ENCODE data around the gene VTI1A.

VTI1A gene

DNA sequence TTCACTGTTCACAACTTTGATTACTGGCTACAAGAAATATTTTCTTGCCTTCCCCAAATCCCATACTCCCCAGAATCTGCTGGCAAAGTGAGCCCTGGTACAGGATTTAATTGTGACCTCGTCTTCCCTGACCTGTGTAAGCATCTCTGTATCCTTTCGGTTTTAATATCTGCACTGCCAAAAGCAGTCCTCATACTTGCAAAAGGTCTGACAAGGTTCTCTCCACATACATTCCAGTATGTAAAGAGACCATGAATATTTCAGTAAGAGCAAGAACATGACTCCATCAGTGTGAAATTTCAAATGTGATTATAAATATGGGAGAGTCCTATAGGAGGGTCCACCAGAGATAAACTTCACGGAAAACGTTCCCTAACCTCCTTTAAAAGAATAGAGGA lies 369.0 kb downstream of the VTI1A start:
- no peak for DNase-seq

- no peak for DNase-seq
Measured at GRCh38 chr10:112816891-112817290, 369.9 kb downstream of the VTI1A start.

DNA sequence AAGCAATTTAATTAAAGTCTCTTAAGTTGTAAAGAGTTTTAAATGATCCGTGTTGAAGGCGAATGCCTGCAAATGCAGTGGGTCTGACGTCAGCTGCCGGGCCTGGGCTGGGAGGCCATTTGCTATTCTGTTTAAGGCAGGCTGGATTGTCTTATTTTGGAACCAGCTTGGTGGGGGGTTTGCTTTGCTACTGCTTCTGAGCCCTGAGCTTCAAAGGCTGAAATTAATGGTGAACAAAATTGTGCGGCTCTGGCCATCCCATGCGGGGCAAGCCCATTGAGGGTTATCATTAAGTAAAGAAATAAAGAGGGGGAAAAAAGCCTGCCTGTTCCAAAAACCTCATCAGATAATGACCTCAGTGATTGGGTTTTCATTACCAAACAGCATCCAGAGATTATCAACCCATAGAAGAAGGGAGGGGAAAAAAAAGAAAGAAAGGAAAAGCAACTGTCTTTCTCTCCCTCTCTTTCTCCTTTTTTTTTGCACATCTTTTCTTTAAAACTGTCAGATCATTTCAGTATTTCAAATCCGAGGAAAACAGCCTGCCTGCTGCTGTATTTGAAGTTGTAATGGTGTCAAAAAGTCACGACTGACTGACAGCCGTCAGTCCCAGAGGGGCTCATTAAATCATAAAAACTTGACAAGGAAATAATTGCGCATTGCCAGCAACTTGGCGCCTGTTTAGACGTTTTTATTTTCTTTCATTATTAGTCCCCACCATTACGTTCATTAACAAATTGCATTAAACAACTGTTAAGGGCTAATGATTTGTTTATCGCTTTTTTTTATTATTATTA lies 371.2 kb downstream of the VTI1A start:
- no peak for DNase-seq

- no peak for DNase-seq
Measured at GRCh38 chr10:112819231-112819630, 372.2 kb downstream of the VTI1A start.

- no peak for DNase-seq
Measured at GRCh38 chr10:112820320-112820719, 373.3 kb downstream of the VTI1A start.

- no peak for DNase-seq
Measured at GRCh38 chr10:112821038-112821437, 374.0 kb downstream of the VTI1A start.

DNA sequence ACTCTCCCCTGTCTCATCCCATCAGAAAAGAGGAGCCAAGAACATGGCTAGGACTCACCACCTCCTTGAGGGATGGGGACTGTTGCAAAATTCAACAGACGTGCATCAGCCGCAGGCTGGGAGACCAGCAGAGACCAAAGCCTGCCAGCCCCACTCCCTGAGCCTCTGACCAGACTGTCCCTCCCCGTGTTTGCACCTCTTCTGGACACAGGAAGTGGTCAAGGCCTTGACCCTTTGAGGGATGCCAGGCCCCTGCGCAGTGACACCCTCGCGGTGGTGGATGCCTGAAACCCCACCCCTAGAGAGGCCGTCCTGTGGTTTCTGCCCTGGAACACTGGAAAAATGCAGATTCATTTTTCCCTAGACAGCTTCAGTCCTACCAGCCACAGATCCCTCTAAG lies 374.6 kb downstream of the VTI1A start:
- no peak for DNase-seq

GRCh38 chr10:112823007-112823406 lies 376.0 kb downstream of the VTI1A start:
- no peak for DNase-seq

DNA sequence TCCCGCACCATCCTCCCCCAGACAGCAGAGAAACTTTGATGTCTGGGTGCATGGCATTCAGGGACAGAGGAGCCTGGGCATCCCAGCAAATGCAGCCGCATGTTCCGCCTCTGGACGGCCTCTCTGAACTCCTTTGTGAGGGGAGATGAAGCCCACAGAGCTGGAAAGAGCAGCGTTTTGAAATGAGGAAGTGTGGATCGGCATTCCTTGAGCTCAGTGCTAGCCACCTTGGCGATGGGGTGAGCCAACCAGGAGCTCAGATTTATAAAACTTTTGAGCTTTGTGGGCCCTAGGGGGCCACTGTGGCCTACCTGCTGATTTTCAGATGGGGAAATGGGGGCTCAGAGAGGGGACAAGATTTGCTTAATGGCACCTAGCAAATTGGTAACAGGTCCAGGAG lies 376.6 kb downstream of the VTI1A start:
- no peak for DNase-seq

DNA sequence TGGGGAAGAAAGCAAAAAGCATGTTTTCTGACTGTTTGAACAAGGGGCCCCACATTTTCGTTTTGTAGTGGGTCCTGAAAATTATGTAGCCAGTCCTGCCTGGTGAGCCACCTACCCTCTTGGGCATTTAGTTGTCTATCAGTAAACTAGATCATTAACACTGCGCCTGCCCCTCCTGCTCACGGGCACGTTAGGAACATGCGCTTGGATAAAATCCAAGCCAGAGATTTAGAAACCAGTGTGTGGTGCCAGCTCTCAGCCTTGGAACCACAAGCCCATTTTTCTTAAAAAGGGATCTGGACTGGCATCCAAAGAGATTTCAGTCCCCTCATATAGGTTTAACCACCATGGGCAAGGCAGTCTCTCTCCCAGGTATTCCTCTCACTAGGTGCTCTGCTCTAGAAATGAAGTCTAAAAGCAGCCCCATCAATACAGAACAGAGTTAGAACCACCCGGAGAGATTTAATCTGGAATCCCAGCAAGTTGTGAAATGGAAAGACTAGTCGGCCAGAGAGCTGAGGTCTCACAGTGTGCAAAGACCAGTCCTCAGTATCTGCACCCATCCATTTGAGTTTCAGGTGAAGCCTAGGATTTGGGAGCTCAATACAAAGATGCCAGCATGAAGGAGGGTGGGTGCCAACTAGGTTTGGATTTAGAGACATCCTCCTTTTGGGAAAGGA lies 379.1 kb downstream of the VTI1A start:
- no peak for DNase-seq

- no peak for DNase-seq
Measured at GRCh38 chr10:112827086-112827485, 380.1 kb downstream of the VTI1A start.

DNA sequence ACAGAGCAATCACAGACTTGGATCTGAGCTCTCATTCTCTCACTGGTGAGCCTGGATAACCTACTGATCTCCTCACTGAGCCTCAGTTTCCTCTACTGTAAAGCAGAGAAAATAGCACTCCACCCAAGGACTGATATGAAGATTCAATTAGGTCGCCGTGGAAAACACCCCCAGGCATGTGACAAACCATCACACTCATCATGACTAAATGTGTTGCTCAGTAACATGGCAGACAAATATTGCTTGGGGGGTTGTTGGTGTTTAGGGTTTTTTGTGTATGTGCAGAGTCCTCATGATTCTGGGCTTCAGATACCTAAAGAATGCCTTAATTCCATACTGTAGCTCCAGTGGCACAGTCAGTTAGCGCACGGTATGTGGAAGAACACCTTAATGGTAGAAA lies 380.9 kb downstream of the VTI1A start:
- DNase-seq, result no peak

DNA sequence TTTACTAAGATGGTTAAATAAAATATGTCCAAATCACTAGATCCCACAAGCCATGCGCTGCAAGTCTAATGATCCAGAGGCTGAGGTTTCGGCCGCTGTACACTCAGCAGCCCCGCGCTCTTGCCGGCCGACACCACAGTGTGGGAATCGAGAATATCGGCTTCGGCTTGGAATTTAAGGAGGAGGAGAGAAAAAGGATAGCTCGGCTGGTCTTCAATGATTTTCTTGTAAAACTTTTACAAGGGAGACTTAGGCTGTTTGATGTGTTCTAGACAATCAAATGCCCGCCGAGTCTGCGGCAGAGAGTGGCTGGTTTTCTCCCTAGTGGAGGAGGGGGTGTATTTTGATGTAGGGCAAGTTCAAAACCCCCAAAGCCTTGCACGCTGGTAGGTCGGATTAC lies 384.8 kb downstream of the VTI1A start:
- no peak for DNase-seq

DNA sequence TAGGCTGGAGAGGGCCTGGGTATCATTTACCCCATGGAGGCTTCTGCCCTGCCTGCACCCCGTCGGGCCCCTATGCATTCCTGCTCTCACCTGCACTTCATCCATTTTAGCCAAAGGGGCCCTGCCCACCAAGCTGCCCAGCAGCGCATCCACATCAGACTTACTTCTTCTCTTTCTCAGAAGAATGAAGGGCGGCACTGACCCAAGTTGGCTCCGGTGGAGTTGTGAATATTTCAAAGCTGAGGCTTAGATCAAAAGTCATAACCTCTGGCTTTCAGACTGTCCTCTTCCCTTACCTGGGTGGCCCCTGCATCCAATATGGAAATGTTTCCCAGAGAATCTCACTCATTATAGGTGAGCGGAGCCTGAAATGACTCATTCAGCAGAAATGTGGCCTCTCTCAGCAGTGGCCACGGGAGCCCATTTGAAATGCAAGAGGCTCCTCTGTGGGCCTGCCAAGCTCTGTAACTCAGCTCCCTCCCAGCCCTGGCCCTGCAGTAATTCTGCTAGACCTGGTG lies 385.4 kb downstream of the VTI1A start:
- DNase-seq, result no peak

GRCh38 chr10:112832959-112833358 lies 385.9 kb downstream of the VTI1A start:
- no peak for DNase-seq

GRCh38 chr10:112834751-112835181 lies 387.8 kb downstream of the VTI1A start:
- DNase-seq, result no peak

DNA sequence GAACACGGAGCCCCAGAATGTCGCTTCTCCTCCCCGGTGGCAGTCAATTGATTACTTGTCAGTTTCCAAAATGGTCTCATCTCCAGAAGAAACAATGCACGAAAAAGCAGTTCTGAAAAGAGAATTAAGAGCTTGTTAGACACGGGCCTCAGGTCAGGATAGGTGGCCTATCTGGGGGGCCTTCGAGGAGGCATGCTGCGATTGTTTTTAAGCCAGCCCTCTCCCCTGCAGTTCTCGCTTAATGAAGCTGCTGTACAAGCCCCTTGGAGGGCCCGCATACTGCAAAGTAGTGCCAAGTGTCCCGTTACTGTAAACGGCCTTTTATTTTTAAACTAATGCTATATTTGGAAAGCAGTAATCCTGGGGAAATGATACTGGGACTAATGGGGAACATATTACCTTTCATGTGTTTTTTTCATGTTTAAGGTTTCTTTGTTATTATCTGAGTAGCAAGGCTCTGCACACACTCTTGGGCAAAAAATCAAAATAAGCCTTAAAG lies 388.3 kb downstream of the VTI1A start:
- DNase-seq, result no peak

DNA sequence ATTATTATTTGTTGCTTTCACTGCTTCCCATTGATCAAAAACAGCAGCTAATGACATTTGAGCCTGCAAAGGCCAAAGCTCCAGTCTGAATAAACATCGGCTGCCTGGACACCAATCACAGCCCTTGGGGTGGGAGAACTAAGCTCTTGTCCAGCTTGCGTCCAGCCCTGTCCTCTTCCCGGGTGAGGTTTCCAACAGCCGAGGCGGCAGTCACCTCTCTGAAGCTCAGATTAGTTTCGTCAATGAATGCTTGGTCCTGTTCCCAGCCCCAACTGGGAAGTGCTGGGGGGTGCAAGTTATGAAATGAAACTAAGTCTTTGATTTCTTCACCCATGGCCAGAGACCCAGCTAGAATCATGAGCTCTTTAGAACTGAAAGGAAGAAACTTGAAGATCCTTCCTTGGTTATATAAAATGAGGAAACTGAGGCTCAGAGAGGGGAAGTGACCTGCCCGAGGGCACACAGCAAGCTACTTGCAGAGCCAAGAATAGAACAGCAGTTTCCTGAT lies 389.0 kb downstream of the VTI1A start:
- no peak for DNase-seq

DNA sequence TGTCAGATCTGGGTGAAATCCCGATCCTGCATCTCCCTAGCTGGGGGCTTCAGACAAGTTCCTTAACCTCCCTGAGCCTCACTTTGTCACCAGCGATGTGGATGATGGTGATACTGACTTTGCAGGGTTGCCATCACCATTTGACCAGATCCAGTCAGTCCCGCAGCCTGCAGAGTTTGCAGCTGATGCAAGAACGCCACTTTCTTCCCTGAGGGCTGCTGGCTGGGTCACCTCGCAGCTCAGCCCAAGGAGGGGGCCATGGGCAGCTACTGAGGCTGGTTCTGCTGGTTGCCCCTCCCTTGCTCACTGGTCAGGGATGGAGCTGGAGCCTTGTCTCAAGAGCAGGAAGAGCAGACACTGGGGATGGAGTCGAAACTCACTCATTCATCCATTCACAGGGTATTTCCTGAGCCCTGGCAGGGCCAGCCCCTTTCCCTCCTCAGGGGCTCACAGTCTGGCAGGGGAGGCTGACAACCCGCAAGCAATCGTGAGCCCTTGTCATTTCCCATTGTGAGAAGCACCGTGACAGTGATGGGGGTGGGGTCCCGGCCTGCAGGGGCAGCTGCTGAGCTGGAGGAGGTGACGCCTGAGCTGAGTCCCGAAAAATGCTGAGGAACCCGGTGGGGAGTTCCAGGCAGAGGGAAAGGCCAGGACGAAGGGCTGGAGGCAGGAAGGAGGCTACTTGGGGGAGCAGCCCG lies 391.9 kb downstream of the VTI1A start:
- DNase-seq, result no peak

GRCh38 chr10:112839928-112840654 lies 393.1 kb downstream of the VTI1A start:
- no peak for DNase-seq

GRCh38 chr10:112841549-112841948 lies 394.5 kb downstream of the VTI1A start:
- no peak for DNase-seq

DNA sequence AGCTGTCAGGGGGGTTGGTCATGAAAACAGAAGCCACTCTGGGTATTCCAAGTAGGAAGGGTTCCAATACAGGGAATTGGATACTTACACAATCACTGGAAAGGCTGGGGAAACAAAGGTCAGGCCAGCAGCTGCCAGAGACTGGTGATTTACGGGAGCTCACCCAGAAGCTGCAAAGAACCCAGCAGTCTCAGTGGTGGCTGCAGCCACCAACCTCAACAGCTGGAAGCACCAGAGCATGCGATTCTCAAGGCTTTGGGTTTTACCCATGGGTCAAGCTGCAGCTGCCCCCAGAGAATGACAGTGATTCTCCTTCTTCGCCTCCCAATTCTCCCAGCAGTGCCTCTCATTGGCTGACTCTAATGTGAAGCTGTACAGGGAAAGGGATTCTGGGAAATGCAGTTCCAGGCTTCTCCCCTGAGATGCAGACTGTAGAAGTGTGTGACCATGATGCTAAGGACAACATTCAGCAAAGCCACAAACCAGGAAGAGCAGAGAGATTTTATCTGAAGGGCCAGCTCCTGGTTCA lies 395.9 kb downstream of the VTI1A start:
- no peak for DNase-seq

Measured in CD4-positive, alpha-beta T cell treated with Interleukin-12 subunit alpha and Interleukin-12 subunit beta, for 1 hour (primary cell).